GM18868 (cell line): ENCODE data around the gene RGS8.

Experiments used
- ATAC-seq: cut with Tn5 transposase; IDR thresholded peaks from one replicate; pipeline ENCODE4 v1.9.1; 2021; ENCODE audit warnings: mild to moderate bottlenecking, moderate library complexity; ENCODE audit not compliant: unreplicated experiment

The RGS8 gene

DNA sequence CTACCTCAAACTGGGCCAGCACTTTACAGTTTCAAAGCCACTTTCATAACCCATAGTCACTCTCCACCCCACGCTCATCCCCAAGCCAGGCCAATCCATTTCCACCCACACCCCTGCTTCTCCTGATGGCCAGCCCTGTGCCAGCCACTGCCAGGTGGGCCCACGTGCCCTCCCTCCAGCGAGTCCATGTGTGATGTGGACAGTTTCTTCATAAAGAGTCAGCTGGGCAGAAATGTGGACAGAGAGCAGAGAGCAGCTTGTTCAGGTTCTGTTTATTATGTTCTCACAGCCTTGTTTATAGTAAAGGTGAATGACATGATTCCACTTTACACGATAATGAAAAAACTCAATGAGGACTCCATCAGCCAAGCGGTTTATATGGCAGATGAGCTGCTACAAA, 42.8 kb downstream of the RGS8 start:
- ATAC-seq, result no peak

DNA sequence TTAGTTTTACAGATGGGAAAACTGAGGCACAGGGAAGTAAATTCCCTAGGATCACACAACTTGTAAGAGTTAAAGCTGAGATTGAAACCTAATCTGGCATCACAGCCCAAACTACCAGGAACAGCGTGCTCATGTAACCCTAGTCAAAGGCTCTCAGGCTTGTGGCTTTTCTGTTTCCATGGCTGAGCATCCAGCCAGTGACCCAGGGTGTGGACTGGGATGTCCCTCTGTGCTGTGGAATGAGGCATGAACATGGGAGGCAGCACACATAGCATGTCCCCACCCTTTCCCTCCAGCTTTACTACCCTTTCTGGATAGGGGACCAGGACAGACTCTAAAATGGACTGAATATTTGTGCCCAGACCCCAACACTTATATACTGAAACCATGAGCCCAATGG, 45.1 kb downstream of the RGS8 start:
- ATAC-seq, result no peak

DNA sequence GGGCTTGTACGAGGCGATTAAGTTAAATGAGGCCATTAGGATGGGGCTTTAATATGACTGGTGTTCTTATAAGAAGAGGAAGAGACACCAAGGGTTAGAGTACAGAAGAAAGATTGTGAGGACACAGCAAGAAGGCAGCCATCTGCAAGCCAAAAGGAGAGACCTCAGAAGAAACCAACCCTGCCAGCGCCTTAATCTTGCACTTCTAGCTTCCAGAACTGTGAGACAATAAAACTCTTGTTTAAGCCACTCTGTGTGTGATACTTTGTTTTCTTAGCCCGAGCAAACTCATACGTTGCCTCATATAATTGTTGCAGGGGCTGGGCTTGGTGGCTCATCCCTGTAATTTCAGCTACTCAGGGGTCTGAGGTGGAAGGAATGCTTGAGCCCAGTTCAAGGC, 46.6 kb downstream of the RGS8 start:
- ATAC-seq, result no peak

DNA sequence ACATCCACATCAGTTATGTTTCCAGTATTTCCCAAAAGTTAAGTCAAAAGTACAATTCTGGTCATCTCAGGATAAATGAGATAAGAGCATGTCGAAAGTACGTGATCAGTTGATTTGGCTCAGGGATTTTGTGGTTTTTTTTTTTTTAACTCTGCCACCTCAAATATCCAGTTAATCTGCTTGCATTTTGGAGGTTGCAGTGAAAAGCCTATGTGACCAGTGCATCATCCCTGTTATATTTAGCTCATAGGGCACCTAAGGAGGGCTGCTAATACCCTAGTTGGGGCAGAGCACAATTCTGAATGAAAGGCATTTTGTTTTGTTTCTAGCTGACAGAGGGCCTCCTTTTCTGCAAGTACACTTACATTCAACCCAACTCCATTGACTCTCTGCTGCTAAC, 48.5 kb downstream of the RGS8 start:
- ATAC-seq, result no peak
